Gastrocnemius medialis (tissue), 4 donors: ENCODE measurements around the gene POU2F2. TPM values are rescaled to one million over a fixed set of nuclear protein-coding genes. Genes with fewer than 3 reads are reported as not detected.
"Not testable (repeated sequence)": the region's sequence is repeated elsewhere in the genome, so short reads cannot be mapped to it uniquely, and the experiment has no call there.

Experiments
- ATAC-seq, 2 donors: fragments of 150-250 bp; one replicate each; pipeline ENCODE4 v1.9.1; 2016
- DNase-seq, 2 donors: peaks; one replicate each; pipeline ENCODE4 v3.0.0-alpha.2; 2019
- H3K27ac ChIP-seq, 4 donors: fragments of 200-600 bp; sonication (generic); 1 replicate in 1 of 4; 2 replicates in 3 of 4; pipeline ENCODE4 v1.5.1; 2016 to 2018; ENCODE audit warnings: mild to moderate bottlenecking in 2 of 4, moderate library complexity in 1 of 4
- H3K27me3 ChIP-seq, 3 donors: fragments of 200-600 bp; sonication (generic) in 2 of 3; 1 replicate in 1 of 3; 2 replicates in 2 of 3; pipeline versions ENCODE4 v1.5.1 to v1.6.0; 2016 to 2019; ENCODE audit warnings: mild to moderate bottlenecking in 1 of 3, moderate library complexity in 1 of 3
- H3K36me3 ChIP-seq, 2 donors: fragments of 200-600 bp; sonication (generic) in 1 of 2; one replicate each; pipeline ENCODE4 v1.5.1; 2017 to 2018
- H3K4me1 ChIP-seq, 2 donors: fragments of 200-600 bp; sonication (generic) in 1 of 2; one replicate each; pipeline ENCODE4 v1.5.1; 2016 to 2017; ENCODE audit warnings: mild to moderate bottlenecking in 2 of 2
- H3K4me3 ChIP-seq, 4 donors: fragments of 200-600 bp; sonication (generic) in 3 of 4; 1 replicate in 1 of 4; 2 replicates in 3 of 4; pipeline ENCODE4 v1.5.1; 2016 to 2019; ENCODE audit warnings: mild to moderate bottlenecking in 2 of 4
- H3K9me3 ChIP-seq, 3 donors: fragments of 200-600 bp; sonication (generic) in 2 of 3; 1 replicate in 1 of 3; 2 replicates in 2 of 3; pipeline ENCODE4 v1.5.1; 2016 to 2019
- POLR2A ChIP-seq, 2 donors: fragments of 450-650 bp; IDR thresholded peaks; one replicate each; pipeline ENCODE4 v1.6.1; 2017; ENCODE audit warnings: antibody characterized with exemption in 2 of 2, mild to moderate bottlenecking in 2 of 2, moderate library complexity in 2 of 2
- in situ Hi-C, 4 donors: fragments of 200-750 bp; cut with MboI; loops; one replicate each; pipeline versions ENCODE4 v1.15.0 to v1.8.0; 2017; ENCODE audit warnings: low sequenced_read_pairs in 4 of 4
- intact Hi-C: fragments of 100-400 bp; cut with DNase I; formaldehyde crosslinking; loops from one replicate; pipeline ENCODE4 v1.15.1; 2023; ENCODE audit warnings: low total_unique reads
- total RNA-seq, 4 donors: library from RNA; depleted of rRNA; stranded (reverse); fragments of >200 nt; gene quantifications; one replicate each; pipeline versions ENCODE4 v1.1.0 to v1.2.3, GENCODE V29; 2016
- TF ChIP-seq, protein P1 (sequence below), 5 experiments: fragments of 450-650 bp in 3 of 5; fragments of 200-600 bp in 2 of 5; sonication (generic) in 2 of 5; IDR thresholded peaks in 4 of 5; conservative IDR thresholded peaks in 1 of 5; 1 replicate in 4 of 5; 2 replicates in 1 of 5; pipeline ENCODE4 v1.5.1; 2016 to 2019; ENCODE audit warnings: antibody characterized with exemption in 5 of 5, mild to moderate bottlenecking in 3 of 5, moderate library complexity in 3 of 5

The POU2F2 gene
- total RNA-seq, 4 donors from 2014 or later = 0.26 to 1.7 (median 1.6) TPM; not detected in 1

DNA sequence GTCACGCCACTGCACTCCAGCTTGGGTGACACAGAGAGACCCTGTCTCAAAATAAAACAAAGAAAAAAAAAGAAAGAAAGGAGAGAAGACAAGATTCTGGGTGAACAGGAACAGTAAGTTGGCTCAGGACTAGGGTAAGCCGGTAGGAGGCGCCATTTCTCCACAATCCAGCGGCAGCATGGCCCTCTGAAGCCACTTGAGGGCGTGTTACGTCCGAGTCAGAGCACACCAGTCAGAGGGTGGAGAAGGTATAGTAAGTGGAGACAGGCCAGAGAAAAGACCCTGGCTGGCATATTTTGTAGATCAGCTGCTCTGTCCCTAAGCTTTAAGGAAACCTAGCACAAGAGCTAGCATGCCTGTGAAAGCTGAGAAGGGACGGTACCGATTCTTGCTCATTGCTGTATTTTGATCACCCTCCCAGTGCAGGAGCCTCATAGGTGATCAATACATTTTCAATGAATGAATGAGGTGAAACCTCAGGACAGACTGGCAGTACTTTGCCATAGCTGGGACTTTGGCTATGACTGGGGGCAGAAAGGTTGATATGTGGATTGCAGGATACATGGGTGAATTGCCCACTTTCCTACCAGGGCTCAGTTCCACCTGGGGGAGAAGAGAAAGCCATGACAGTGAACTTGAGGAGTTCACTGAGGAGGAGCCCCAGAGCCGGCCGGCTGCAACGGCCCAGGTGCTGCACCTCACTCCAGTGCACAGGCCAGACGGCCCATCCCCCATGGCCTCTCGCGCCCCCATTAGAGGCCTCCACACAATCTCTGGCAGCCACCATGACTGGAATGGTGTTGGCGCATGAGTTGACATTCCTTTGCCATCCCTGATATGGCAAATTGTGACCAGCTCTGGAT is 23.5 kb downstream of the POU2F2 start:
- Histone ChIP-seq H3K4me1 (no peaks in the 10 kb centered on the region), H3K27me3 (peaks cover 0 to 9% (median 7%) of the 10 kb centered on the region in 3 donors), H3K4me3 (no peak overlapping the region), H3K36me3 (no peaks in the 10 kb centered on the region), H3K27ac (no peak overlapping the region), H3K9me3 (no peaks in the 10 kb centered on the region)
- DNase-seq = peak; percentile 38 to 43
- TF ChIP-seq POLR2A (IDR thresholded peaks at IDR 0.05) = no peak
- TF ChIP-seq, protein P1, sequence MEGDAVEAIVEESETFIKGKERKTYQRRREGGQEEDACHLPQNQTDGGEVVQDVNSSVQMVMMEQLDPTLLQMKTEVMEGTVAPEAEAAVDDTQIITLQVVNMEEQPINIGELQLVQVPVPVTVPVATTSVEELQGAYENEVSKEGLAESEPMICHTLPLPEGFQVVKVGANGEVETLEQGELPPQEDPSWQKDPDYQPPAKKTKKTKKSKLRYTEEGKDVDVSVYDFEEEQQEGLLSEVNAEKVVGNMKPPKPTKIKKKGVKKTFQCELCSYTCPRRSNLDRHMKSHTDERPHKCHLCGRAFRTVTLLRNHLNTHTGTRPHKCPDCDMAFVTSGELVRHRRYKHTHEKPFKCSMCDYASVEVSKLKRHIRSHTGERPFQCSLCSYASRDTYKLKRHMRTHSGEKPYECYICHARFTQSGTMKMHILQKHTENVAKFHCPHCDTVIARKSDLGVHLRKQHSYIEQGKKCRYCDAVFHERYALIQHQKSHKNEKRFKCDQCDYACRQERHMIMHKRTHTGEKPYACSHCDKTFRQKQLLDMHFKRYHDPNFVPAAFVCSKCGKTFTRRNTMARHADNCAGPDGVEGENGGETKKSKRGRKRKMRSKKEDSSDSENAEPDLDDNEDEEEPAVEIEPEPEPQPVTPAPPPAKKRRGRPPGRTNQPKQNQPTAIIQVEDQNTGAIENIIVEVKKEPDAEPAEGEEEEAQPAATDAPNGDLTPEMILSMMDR (IDR thresholded peaks at IDR 0.05 in 4 of 5, conservative IDR thresholded peaks at IDR 0.05 in 1 of 5) = peak in 4 of 5 experiments; percentile 53 to 74 (median 64)
- in situ Hi-C loops (loop anchor here in 1 of 4 donors (25.0 kb wide), 1 partner anchor 229 kb away; the partner anchor contains the start of gene MEGF8), intact Hi-C loops (no loop called here)
- no peak for ATAC-seq

GRCh38 chr19:42105368-42105767 is 26.9 kb downstream of the POU2F2 start:
- ATAC-seq = no peak
- in situ Hi-C loops = loop anchor here in 1 of 4 donors (25.0 kb wide), 1 partner anchor 232 kb away; the partner anchor contains the start of gene MEGF8
- H3K4me1 ChIP-seq = no peaks in the 10 kb centered on the region
- H3K9me3 ChIP-seq = no peaks in the 10 kb centered on the region
- DNase-seq = no peak
- intact Hi-C loops = no loop called here
- H3K4me3 ChIP-seq = no peak overlapping the region
- peaks cover 0 to 9% (median 7%) of the 10 kb centered on the region in 3 donors for H3K27me3 ChIP-seq
- no peaks in the 10 kb centered on the region for H3K36me3 ChIP-seq
- no peak overlapping the region for H3K27ac ChIP-seq
- TF ChIP-seq POLR2A (IDR thresholded peaks at IDR 0.05) = no peak
- TF ChIP-seq, protein P1 (IDR thresholded peaks at IDR 0.05 in 4 of 5, conservative IDR thresholded peaks at IDR 0.05 in 1 of 5) = no peak

DNA sequence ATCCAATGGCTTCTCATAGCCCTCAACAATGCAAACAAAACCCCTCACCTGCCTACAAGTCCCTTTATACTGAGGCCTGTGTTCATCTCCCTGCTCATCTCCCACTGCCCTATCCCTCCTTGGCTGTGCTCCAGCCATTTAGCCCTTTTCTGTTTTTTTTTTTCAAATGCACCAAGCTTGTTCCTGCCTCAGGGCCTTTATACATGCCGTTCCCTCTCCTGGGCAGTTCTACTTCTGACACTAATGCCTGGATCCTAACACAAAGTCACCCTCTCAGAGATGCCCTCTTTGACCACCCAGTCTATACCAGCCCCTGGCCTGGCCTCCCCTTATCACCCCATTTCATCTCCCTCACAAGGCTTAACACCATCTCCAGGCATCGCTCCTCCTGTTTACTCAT is 29.4 kb downstream of the POU2F2 start:
- Histone ChIP-seq H3K4me1 (no peaks in the 10 kb centered on the region), H3K27me3 (peaks cover 0 to 9% (median 7%) of the 10 kb centered on the region in 3 donors), H3K4me3 (no peak overlapping the region), H3K27ac (no peak overlapping the region), H3K36me3 (no peaks in the 10 kb centered on the region), H3K9me3 (no peaks in the 10 kb centered on the region)
- TF ChIP-seq POLR2A (IDR thresholded peaks at IDR 0.05) = no peak
- TF ChIP-seq, protein P1 (IDR thresholded peaks at IDR 0.05 in 4 of 5, conservative IDR thresholded peaks at IDR 0.05 in 1 of 5) = no peak
- intact Hi-C loops (no loop called here), in situ Hi-C loops (loop anchor here in 1 of 4 donors (25.0 kb wide), 1 partner anchor 234 kb away; the partner anchor contains the start of gene MEGF8)
- no peak for ATAC-seq
- no peak for DNase-seq

DNA sequence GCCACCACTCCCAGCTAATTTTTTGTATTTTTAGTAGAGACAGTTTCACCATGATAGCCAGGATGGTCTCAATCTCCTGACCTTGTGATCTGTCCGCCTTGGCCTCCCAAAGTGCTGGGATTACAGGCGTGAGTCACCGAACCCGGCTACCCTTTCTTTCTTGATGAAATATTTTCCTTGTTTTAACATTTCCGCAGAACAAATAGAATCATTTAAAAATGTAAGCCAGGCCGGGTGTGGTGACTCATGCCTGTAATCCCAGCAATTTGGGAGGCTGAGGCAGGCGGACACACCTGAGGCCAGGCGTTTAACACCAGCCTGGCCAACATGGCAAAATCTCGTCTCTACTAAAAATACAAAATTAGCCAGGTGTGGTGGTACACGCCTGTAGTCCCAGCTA is 32.0 kb downstream of the POU2F2 start:
- in situ Hi-C loops = loop anchor here in 1 of 4 donors (25.0 kb wide), 1 partner anchor 237 kb away; the partner anchor contains the start of gene MEGF8
- not testable (repeated sequence) for DNase-seq

GRCh38 chr19:42099336-42099925 is 32.8 kb downstream of the POU2F2 start:
- no peaks in the 10 kb centered on the region for H3K9me3 ChIP-seq
- H3K27me3 ChIP-seq = peaks cover 10 to 14% (median 11%) of the 10 kb centered on the region in 3 donors
- H3K4me3 ChIP-seq = no peak overlapping the region
- H3K27ac ChIP-seq = no peak overlapping the region
- H3K36me3 ChIP-seq = no peaks in the 10 kb centered on the region
- intact Hi-C loops = no loop called here
- DNase-seq = no peak
- H3K4me1 ChIP-seq = no peaks in the 10 kb centered on the region
- in situ Hi-C loops = no loop called here
- TF ChIP-seq, protein P1 (IDR thresholded peaks at IDR 0.05 in 4 of 5, conservative IDR thresholded peaks at IDR 0.05 in 1 of 5) = no peak
- no peak for TF ChIP-seq POLR2A (IDR thresholded peaks at IDR 0.05)
- ATAC-seq = no peak

More for the DNA sequence above, 32.0 kb downstream of the POU2F2 start:
- ATAC-seq, H3K27ac ChIP-seq, H3K4me1 ChIP-seq, H3K4me3 ChIP-seq, intact Hi-C loops, H3K9me3 ChIP-seq, H3K36me3 ChIP-seq: not testable (repeated sequence)
- peaks cover 10 to 14% (median 11%) of the 10 kb centered on the region in 3 donors for H3K27me3 ChIP-seq
